OCI-M2 (cell line): ENCODE data around the gene RASD2.

ENCODE experiments used
- DNase-seq: peaks from one replicate; lab custom pipeline; 2025; ENCODE audit not compliant: unreplicated experiment; lab: John Stamatoyannopoulos, UW

RASD2 gene

DNA sequence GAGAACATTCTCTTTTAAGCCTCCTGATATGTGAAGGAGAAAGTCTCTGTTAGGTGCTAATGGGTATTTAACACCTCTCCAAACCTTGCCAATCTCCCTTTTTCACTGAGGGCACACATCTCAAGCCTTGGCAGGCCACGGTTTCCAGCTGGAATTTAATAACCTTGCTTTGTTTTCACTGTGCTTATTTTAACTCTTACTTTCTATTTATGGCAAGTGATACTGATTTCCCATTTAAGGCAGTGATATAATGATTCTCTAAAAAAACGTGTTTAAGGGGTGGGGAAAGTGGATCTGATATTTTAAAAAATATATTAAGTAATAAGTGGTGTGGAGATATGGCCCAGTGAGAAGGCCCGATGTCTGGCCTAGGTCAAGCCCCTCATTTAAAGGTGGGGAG, 1.1 kb upstream of the RASD2 start:
- no peak for DNase-seq

DNA sequence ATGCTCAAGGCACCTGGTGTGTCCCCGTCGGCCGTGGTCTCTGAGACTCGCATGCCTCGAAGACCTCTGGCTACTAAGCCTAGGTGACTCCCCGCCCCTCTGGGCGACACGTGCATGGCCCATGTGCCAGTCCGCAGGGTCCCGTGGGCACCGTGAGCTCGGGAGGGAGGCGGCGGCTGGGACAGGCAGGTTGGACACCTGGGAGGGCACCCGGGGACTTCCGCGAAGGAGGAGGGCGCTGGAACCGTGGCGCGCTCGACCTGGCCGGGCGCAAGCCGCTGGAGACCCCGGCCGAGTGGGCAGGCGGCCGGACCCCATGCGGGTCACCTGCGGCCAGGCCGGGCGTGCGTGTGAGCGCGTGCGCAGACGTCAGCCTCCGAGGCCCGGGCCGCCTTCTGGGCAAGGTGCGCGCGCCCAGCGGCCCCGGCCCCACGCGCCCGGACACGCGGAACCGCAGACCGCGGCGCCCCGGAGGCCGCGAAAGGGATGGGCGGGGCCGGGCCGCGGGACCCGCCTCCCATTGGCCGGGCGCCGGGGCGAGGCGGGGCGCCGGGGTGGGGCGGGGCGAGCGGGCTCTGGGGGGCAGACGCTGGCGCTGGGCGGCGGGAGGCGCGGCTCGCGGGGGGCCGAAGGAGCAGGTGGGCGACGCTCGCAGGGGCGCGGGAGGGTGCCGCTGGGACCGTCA, 579 bp upstream of the RASD2 start:
- no peak for DNase-seq

DNA sequence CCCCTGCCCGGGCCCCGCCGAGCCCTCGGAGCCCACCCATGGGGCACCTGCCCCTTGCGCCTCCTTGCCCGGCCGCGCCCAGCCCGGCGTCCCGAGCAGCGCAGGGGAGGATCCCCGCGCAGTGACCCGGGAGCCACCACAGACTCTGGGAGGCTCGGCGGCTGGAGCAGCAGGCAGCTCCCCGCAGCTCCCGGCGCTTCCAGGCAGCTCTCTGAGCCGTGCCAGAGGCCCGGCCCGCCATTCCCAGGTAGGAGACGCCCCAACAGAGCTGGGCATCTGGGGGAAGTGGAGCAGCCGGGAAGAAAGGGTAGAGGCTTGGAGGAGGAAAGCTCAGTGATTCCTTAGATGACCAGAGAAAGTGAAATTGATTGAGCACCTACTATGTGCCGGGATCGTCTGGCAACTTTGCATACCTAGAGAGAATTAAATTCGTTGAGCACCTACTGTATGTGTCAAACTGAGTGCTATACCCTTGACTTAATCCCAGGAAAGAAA, 670 bp downstream of the RASD2 start:
- DNase-seq, result no peak

DNA sequence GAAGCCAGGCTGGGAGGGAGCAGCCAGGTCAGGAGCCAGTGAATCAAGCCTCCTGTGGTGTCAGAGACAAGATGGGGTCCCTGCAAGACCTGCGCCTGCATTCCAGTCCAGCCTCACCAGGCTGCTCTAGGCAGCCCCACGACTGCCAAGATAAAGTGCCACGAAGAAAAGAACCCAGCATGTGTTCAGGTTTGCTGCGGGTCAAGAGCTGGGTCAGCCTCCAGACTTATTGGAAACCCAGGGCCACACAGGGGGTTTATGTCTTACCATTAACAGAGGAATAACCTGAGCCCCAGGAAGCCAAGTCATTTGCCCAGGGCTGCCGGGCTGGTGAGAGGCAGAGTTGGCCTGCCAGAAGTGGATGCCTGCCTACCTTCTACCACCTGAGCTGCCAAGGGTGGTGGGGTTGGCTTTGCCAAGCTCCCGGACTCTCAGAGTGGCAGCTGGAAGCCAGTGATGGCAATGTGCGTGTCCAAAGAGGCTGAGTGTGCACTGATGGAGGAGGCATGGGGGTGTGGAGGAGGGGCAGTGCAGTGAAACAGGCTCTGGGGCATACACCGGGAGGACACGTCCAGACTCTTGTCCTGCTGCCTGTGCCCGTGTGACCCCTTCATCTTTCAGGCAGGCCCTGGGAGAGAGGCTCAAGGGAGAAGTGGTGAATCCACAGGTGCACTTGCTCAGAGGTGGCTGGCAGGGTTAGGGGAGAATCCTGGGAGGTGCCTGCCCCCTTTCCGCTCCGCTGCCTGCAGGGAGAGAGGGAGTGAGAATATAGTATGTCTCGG, 1.7 kb downstream of the RASD2 start:
- no peak for DNase-seq

DNA sequence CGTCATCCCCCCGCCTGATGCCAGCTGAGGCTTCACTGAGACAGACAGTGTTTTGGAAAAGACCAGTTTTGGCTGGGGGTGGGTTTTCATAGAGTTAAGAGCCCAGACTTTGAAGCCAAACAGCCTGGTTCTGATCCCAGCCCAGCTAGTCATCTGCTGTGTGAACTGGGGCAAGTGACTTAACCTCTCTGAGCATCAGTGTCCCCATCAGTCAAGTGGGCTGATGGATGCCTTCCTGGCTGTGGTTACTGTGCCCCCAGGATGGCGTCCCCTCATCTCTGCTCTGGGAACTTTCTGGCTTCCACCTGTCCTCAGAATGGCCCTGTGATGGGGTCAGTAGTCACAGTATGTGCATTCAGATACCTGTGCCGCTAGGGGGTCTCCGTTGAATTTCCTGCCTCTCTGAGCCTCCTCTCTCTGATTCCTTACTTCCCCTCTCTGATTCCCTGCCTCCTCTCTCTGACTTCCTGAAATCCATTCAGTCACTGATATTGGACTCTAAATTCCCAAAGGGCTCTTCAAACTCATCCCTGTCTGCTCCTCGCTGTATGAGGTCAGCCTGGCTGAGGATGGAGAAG, 2.4 kb downstream of the RASD2 start:
- no peak for DNase-seq

DNA sequence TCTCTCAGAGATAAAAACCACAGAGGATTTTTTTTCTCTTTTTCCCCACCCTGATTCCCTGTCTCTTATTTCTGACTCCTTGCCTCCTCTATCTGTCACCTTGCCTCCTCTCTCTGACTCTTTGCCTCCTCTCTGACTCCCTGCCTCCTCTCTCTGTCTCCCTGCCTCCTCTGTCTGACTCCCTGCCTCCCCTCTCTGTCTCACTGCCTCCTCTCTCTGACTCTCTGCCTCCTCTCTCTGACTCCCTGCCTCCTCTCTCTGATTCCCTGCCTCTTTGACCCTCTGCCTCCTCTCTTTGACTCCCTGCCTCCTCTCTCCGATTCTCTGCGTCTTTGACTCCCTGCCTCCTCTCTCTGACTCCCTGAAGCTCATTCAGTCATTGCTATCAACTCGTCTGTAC, 3.1 kb downstream of the RASD2 start:
- no peak for DNase-seq

DNA sequence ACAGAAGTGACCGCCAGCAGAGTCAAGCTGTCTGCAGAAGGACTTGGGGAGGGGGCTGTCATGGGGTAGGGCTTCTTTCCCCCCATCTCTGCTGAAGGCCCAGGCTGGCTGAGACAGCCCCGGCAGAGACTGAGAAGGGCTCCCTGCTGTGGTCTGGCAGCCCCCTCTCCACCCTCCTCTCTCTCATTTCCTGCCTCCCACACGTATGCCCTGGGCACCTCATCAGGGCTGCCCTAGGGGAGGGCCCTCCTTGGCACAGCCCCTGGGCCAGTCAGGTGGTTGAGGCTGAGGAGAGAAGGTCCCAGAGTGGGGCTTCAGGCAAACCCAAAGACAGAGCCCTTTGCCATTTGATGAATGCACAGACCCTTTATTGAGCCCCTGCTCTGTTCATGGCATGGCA, 3.6 kb downstream of the RASD2 start:
- DNase-seq, result no peak

DNA sequence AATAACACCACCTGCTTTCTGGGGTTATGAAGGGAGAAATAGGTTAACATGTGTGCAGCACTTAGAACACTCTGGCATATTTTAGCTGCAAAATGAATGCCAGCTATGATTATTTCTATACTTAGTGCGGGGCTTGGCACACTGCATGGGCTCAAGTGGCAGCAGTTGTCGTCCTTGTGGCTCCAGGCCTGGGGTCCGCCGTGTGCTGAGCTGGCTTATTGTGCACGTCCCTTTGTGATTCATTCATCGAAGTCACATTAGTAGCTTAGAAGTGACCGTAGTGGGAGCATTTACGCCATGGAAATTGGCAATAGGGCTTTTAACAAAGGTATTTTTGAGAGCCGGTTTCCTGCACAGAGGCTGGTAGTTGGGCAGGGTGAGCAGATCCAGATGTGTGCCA, 4.2 kb downstream of the RASD2 start:
- no peak for DNase-seq

DNA sequence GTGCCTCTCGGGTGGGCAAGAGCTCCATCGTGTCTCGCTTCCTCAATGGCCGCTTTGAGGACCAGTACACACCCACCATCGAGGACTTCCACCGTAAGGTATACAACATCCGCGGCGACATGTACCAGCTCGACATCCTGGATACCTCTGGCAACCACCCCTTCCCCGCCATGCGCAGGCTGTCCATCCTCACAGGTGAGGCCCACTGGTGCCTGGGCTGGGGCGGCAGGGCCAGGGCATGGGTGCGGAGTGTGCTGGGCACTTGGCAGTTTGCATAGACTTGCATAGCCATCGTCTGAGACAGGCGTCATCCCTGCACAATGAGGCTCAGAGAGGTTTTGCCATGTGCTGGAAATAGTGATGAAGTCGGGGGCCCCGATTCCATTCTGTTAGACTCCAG, 6.3 kb downstream of the RASD2 start:
- no peak for DNase-seq

DNA sequence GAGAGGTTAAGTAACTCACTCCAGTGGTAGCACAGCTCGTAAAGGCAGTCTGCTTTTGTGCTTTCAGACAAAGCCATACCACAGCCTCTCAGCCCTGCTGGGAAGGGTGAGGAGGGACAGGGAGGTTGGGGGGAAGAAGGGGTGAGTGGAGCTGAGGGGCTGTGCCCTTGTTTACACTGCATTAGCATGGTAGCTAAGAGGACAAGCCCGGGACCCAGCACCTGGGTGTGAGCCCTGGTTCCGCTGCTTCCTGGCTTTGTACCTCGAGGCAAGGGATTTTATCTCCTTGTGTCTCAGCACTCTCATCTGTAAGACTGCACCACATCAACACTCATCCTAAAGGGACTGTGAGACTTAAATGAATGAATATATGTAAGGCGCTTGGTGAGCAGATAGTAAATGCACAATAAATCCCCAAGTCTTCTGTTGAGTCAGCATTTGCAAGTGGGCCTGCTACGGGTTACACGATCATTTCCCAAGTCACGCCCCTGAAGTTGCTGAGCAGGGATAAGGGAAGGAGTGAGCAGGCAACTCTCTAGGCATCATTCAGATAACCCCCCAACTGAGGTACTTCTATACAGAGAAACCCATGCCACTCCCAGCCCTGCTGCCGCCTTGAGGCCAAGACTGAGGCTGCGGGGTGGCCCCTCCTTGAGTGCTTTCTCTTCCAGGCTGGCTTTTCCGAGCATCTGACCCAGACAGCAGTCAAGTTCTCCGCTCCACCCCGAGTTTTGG, 7.5 kb downstream of the RASD2 start:
- DNase-seq, result no peak

DNA sequence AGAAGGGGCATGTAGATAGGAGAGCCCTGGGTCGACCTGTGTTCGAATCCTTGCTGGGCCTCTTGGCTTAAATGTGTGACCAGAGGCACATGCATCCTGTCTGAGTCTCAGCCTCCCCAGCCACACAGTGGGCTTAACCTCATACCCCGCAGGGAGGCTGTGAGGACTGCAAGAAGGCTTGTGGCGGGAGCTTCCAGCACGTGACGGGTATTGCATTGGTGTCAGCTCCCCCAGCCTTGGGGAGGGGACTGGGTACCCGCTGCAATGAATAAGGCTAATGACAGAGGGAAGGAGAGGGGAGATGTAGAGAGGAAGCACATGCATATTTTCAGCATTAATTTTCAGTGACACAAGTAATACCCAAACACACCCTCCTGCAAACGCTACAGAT, 8.1 kb downstream of the RASD2 start:
- DNase-seq, result no peak

DNA sequence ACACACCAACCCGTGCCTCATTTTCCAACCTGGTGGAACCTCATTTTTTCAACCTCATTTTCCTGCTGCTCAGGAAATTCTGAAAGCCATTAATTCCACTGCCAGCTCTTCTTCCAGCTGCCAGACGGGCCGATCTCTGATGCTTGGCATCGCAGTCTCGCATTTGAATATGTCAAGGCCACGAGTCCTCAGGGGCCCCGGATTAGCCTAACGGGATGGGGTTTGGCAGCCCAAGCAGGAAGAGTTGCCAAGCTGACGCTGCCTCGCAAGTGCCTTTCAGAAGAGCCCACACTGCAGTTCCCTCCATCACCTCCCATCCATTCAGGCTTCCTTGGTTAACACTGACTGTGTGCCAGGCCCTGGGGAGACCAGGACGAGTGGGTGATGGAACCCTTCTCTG, 8.7 kb downstream of the RASD2 start:
- no peak for DNase-seq

DNA sequence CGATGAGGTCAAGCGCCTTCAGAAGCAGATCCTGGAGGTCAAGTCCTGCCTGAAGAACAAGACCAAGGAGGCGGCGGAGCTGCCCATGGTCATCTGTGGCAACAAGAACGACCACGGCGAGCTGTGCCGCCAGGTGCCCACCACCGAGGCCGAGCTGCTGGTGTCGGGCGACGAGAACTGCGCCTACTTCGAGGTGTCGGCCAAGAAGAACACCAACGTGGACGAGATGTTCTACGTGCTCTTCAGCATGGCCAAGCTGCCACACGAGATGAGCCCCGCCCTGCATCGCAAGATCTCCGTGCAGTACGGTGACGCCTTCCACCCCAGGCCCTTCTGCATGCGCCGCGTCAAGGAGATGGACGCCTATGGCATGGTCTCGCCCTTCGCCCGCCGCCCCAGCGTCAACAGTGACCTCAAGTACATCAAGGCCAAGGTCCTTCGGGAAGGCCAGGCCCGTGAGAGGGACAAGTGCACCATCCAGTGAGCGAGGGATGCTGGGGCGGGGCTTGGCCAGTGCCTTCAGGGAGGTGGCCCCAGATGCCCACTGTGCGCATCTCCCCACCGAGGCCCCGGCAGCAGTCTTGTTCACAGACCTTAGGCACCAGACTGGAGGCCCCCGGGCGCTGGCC, 11.0 kb downstream of the RASD2 start:
- DNase-seq, result no peak

DNA sequence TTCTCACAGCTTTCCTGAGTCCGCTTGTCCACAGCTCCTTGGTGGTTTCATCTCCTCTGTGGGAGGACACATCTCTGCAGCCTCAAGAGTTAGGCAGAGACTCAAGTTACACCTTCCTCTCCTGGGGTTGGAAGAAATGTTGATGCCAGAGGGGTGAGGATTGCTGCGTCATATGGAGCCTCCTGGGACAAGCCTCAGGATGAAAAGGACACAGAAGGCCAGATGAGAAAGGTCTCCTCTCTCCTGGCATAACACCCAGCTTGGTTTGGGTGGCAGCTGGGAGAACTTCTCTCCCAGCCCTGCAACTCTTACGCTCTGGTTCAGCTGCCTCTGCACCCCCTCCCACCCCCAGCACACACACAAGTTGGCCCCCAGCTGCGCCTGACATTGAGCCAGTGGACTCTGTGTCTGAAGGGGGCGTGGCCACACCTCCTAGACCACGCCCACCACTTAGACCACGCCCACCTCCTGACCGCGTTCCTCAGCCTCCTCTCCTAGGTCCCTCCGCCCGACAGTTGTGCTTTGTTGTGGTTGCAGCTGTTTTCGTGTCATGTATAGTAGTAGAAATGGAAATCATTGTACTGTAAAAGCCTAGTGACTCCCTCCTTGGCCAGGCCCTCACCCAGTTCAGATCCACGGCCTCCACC, 11.7 kb downstream of the RASD2 start:
- no peak for DNase-seq

DNA sequence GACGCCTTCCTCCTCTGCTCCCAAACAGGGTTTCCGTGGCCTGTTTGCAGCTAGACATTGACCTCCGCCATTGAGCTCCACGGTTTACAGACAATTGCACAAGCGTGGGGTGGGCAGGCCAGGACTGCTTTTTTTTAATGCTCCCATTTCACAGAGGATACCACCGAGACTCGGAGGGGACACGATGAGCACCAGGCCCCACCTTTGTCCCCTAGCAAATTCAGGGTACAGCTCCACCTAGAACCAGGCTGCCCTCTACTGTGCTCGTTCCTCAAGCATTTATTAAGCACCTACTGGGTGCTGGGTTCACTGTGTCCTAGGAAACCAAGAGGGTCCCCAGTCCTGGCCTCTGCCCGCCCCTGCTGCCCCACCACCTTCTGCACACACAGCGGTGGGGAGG, 12.2 kb downstream of the RASD2 start:
- no peak for DNase-seq

DNA sequence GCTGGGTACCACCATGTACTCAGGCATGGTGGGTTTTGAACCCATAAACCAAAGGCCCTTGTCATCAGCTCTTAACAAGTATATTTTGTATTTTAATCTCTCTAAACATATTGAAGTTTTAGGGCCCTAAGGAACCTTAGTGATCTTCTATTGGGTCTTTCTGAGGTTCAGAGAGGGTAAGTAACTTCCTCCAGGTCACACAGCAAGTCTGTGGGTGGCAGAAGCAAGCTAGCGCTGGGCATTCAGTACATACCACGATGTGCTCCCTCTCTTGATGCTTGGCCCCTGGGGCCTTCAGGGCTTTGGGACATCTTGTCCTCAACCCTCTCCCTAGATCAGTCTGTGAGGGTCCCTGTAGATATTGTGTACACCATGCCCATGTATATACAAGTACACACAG, 12.7 kb downstream of the RASD2 start:
- no peak for DNase-seq

DNA sequence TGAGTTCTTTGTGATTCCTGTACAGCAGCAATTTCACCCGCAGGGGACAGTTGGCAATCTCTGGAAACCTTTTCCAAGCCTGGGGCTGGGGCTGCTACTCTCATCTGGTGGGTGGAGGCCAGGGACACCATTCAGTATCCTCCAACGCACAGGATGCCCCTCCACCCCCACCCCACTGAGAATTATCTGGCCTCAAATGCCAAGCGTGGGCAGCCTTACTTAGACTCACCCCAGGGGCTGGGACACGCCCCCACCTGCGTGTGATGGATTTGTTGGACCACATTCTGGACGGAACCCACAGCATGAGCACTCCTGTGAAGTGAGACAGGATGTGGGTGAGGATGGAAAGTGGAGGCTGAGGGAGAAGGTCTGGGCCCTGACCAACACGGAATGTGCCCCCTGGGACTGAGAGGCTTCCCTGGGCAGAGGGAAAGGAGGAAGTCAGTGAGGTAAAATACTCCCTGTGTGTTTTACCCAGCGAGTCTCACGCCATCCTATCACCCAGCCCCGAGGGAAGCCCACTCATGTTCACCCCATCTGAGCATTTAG, 13.7 kb downstream of the RASD2 start:
- no peak for DNase-seq

DNA sequence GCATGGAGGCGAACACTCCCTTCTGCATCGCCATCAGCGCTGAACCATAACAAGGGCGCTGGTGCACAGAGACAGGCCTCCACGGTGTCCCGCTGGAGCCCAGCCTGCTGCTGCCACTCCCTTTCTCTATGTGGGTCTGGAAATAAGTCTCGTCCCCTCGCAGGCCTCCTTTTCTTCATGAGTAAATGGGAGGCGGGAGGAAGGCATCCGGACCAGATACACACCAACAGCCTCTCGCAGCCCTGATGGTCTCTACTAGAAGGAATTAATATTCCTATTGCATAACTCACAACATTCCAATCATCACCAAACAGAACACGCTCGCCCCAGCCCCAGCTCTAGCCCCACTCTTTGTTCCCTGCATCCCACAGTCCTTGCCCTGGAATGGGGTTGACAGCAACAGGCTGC, 14.9 kb downstream of the RASD2 start:
- DNase-seq, result no peak

DNA sequence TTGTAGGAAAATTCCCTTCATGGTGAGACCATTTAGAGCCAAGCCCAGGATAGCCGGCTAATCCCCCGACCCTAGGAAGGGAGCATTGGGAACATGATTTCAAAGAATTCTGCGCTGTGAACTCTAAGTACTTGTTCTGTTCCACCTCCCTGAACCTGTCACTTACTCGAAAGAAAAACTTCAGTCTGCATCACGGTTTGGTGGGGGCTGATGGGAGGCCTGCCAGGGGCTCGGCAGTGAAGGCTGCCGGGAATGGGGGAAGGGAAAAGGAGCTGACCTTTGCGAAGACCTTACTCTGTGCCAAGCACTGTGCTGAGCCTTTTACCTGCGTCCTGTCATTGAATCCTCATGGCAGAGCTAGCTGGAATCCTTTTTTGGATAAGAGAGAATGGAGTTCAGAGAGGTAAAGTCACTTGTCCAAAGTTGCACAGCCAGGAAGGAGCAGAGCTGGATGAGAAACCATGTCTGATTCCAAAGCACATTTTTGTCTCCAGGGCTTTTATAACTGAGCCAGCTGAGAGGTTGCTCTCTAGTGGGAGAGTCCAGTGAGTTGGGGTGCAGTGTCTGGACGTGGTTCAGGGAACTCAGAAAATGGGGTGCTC, 15.4 kb downstream of the RASD2 start:
- DNase-seq, result no peak

DNA sequence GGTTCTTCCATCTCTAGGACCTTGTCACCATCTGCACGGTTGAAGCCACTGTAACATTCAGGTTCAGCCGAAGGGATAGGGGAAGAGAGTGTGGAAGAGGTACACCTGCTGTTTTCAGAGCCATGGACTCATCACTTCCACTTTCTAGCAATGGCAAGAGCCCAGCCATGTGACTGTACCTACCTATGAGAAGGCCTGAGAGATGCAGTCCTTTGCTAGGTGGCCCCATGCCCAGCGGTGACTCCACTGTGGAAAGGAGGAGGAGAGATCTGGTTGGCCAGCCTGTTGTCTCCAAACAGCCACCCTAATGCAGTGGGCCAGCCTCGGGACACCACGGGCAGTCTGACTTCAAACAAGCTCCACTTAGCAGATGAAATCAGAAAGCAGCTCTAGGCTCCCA, 16.0 kb downstream of the RASD2 start:
- DNase-seq, result no peak
